Activated naive CD4-positive, alpha-beta T cell treated with anti-CD3 and anti-CD28 coated beads, Interleukin-2, amount 10 ng/mL, durations not matched to agents 5 hours and 36 hours (primary cell): ENCODE results near the gene ADGRF3. TPM values are rescaled to one million over a fixed set of nuclear protein-coding genes. Genes with fewer than 3 reads are reported as not detected.

Experiments used
- total RNA-seq, 2 experiments: library from RNA; stranded (reverse); gene quantifications; one replicate each; pipeline ENCODE4 v1.2.3, GENCODE V29; 2021

ADGRF3 gene
- total RNA-seq, result 1 to 10 TPM; 5.2 to 5.9 TPM

GRCh38 chr2:26346454-26347053 is at the start of gene ADGRF3:
TSS of gene ADGRF3 (minus strand) at chr2:26346789. CDS start at chr2:26346234, 555 bp downstream.

GRCh38 chr2:26345545-26346453 is 790 bp downstream of the ADGRF3 start, which contains the start of gene SELENOI:
TSS of gene SELENOI (plus strand) at chr2:26346143. CDS start at chr2:26346233, 90 bp downstream.

Other genes with a start within 250 kb of the ADGRF3 start
- gene GAREM2, start 173.7 kb downstream of the ADGRF3 start, total RNA-seq, result 1 to 10 TPM; 2.7 to 5.7 TPM
- 100 to 1,000 TPM; 127 to 131 TPM for gene HADHA, start 102.2 kb downstream of the ADGRF3 start, total RNA-seq
- gene HADHB, start 101.8 kb downstream of the ADGRF3 start, total RNA-seq, result 10 to 100 TPM; 59.5 to 66.6 TPM
- 10 to 100 TPM; 20.4 to 25.6 TPM for gene SELENOI, start 646 bp downstream of the ADGRF3 start, total RNA-seq
- not detected for gene DRC1, start 55.1 kb upstream of the ADGRF3 start, total RNA-seq
- gene OTOF, start 131.3 kb upstream of the ADGRF3 start, total RNA-seq, result under 1 TPM; 0.67 to 0.96 TPM